OCI-M2 (cell line): Measurements from ENCODE around the gene ZIC4.

Experiments
- DNase-seq: peaks from one replicate; lab custom pipeline; 2025; ENCODE audit not compliant: unreplicated experiment; lab: John Stamatoyannopoulos, UW

Gene ZIC4

DNA sequence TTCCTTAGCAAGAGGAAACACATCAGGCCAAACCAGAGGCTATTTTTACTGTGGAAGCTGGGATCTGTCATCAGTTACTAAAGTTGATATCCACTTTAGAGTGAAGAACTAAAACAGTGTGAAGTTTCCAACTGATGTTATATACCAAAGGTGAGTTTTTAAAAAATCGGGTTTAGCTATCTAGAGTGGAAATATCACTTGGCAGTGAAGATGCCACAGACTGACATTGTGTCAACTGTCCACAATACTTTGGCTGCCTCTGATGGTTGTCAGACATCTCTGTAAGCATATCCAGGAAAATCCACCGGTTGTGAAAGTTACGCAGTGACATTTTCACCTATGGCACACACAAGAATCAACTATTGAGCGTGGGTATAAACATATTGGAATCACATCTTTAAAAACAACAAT is 12.0 kb upstream of the ZIC4 start:
- no peak for DNase-seq

DNA sequence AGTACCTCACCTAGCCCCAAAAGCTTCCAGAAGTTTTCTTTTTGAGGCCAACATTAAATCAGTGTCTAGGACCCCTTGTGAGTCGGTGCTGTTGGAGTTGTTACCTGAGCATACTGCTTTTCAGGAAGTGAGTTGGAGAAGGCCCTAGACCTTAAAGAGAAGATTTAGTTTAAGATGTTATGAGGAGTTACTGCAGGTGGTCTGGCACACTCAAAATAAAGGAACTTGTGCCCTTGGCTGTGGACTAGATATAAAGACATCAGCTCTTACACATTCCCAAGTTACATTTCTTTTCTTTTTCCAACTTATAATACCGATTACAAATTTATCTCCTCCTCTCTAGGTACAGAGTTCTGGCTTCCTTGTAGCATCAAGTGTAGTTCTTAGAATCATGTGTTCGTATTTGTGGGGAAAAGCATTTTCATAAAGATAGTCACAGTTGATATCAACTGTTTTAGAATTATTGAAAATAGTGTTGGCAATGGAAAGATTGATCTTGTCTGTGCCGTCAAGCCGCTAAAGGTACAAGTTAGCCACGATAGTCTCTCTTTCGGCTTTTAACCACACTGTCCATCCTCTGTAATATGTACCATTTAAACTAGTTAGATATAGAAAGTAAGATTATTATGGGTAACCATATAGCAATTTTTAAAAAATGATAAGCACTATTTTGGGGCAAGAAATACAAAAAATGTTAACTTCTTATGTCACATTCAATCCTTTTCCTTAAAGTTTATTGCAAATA is 11.4 kb upstream of the ZIC4 start:
- no peak for DNase-seq

DNA sequence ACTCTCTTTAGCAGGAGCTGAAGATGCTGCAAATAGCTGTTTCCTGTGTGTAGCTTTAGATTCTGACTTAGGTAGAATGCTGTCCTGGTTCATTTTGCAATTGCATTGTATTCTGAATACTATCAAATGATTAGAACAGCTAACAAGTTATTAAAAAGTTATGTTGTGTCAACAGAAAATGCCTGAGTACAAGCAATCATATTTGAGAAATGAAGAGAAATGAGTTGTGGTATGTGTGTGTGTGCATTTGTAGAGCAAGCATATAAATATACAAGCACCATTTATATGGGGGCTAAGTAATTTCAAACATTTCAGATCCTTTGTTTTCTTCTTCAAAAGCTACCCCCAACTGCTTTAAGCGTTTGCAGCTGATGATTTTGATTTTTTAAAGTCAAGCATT is 10.6 kb upstream of the ZIC4 start:
- DNase-seq: no peak

DNA sequence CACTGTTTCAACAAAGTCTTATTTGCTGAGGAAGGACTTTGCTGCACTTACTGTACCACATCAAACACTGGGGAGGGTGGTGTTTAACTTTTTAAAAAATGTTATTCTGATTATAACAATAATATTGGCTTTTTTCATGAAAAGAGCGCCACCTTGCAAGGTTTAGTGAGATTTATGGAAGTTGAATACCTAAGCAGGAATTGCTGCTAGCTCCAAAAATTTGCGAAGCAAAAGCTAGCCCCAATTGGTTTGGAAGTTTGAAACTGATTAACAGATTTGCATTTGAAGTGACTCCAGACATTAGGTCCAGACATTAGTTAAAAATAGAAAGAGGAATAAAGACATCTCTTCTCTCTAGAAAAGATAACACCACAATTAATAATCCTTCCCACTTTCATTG is 9.5 kb upstream of the ZIC4 start:
- DNase-seq: no peak

DNA sequence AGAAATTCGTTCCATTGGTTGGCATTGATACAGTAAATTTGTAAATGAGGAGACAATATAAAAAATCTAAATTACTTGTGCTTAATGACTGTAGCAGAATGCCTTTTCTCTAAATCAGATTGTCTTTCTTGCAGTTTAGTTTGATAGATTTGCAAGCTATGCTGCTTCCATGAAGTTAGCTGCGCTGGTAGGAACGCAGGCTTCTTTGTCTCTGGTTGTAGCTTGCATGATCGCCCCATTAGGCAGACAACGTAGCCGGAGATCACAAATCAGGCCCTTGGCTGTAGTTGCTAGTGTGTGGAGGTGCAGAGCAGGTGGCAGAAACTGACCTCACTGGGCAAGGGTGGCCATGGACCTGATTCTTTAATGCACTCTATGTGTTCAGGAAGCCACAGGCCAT is 8.9 kb upstream of the ZIC4 start:
- DNase-seq: no peak

DNA sequence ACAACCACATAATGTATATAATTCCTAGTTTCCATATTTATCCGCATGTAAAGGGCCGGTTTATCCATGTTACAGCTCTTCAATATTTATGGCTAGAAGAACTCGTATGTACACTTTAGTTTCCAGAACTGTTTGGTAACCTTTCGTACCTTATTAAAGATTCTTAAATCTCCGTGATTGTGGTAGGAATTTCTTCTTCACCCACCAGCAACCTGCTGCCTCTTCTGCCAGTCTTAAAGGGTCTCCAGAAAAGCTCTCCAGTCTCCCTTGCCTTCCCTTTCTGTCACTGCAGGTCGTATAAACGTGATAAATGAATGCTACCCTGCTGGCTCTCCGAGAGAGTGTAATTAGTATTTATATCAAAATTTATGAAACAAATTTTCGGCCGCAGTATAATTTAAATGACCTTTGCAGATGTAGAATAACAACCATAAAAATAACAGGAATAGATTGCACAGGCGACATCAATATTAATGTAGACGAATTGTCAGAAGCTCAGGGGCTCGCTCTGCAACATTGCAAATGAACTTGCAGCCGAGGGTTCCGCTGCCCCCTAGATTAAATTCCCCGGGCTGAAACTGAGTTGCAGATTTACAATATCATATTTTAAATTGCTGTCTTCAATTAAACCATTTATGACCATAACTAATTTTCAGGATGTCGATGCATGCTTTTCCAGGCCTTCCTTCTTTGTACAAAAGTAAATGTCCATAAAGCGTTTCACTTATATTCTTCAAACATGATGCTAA is 8.2 kb upstream of the ZIC4 start:
- no peak for DNase-seq

DNA sequence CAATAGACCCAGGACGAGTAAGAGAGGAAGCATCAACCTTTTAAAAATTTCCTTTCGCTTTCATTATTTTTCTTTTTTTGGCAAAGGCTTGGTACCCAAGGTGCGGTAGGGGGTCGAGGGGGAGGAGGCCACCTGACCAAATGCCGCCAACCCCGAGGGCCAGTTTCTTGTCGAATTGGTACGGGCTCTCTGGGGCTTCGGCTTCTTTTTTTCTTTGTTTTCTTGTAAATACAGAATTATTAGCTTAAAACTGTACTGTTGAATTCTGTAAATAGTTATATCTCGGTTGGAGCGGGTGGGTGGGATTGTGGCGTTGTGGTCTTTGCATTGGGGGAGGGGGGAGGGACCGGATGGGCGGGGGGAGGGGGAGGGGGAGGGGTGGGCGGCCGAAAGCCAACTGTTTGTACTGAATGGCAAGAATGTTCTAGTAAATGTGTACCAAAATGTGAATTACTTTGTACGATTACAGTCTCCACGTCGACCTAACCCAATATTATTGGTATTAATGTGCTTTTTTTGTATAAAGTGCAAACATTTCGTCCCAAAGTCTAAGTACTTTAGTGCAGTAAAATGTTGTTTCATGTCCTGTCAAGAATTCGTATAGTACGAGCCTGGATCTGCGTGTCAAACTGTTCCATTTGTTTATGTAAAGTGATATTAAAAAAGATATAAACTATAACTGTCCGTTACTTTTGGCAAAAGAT is 7.5 kb upstream of the ZIC4 start:
- no peak for DNase-seq

DNA sequence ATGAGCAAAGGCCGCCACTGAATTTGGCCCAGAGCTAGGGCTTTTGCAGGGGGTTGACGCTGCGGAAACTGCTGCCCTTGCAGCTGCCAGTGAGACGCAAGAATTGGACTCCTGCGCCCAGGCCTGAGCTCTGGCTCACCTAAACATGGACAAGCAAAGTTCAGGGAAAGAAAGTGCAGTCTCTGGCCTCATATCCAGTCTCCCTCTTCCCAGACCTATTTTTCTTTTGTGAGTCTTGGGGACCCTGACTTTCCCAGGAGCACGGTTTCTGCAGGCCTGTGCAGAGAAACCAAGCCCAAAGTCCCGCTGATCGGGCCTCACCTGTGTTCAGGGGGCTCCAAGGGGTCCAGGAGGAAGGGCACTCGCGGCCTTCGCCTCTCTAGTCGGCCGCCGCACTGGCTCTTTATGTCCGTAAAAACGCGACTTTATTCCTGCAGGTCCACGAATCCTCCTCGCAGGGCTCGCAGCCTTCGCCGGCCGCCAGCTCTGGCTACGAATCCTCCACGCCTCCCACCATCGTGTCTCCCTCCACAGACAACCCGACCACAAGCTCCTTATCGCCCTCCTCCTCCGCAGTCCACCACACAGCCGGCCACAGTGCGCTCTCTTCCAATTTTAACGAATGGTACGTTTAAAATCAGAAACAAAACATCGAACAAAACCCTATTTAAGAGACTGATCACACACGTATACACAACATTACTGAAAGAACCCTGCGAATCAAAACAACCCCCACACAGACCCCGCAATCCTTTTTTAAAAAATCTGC is 6.8 kb upstream of the ZIC4 start:
- DNase-seq: no peak

DNA sequence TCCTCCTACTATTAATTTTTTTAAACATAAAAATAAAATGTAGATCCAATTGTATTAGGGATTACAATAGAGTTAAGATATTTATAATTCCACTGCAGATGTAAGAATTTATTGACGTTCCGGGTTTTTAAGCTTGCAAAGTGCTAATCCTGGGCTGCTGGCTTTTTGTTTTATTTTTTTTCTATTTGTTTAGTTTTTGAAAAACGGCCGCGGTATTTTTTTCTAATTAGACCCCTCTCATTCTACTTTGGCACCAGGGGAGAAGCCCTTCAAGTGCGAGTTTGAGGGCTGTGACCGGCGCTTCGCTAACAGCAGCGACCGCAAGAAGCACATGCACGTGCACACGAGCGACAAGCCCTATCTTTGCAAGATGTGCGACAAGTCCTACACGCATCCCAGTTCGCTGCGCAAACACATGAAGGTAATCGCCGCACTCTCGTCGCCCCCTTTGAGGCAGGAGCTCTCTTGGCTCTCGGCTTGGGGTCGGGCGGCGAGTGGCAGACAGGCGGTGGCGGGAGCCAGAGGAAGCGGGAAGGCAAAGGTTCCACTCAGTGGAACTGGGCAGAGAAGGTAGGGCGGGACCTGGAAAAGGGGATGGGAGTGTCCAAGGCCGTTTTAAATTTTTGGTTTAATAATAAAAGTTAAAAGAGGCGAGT is 6.0 kb upstream of the ZIC4 start:
- DNase-seq: no peak

DNA sequence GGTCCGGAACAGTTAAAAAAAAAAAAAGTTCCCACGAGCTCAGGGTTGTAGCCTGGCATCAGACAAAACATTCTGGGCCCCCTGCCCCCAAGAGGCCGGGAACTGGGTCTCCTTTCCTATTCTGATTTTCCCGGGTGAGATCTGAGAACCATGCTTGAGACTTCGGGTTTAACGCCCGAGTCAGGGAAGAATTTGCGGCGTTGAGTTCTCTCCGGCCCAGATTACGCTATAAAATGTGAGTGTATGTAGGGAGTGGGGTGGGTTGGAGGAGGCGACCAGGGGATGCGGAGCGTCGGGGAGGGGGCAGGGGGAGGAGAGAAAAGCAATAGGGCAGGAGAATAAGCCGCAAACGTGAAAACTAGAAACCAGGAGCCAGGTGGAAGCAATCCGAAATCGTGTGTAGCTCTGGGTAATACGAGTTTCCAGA is 5.5 kb upstream of the ZIC4 start:
- no peak for DNase-seq

DNA sequence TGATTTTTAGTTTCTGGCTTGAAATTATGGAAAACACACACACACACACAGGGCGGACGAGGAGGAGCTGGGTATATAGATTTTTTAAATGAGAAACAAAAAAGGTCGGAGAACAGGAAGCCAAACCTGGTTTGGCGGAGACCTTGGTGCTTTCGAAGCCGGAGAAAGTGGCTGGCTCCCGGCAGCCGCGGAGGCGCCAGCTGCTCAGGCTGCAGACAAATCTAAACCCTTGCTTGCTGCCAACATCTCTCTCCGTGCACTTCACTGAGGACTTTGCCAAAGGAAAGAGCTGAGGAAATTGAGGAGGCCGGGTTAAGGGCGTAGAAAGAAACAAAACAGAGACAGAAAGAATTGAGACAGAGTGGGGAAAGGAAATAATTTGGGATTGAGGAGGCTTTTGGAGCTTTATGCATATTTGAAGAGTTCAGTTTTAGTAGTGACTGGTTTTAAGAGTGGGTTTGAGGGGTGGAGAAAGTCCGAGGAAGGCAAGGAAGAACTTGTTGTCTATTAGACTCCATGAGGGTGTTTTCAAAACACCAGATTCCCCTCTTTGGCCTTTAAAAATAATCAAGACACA is 5.0 kb upstream of the ZIC4 start:
- DNase-seq: no peak

DNA sequence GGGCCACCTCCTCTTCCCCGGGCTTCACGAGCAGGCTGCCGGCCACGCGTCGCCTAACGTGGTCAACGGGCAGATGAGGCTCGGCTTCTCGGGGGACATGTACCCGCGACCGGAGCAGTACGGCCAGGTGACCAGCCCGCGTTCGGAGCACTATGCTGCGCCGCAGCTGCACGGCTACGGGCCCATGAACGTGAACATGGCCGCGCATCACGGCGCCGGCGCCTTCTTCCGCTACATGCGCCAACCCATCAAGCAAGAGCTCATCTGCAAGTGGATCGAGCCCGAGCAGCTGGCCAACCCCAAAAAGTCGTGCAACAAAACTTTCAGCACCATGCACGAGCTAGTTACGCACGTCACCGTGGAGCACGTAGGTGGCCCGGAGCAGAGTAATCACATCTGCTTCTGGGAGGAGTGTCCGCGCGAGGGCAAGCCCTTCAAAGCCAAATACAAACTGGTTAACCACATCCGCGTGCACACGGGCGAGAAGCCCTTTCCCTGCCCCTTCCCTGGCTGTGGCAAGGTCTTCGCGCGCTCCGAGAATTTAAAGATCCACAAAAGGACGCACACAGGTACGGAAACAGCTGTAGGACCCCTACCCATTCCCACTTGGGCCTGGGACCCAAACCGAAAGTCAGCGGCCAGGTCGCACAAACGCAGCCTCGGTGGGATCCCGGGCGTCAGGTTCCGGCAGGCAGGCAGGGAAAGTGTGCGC is 4.3 kb upstream of the ZIC4 start:
- DNase-seq: no peak

DNA sequence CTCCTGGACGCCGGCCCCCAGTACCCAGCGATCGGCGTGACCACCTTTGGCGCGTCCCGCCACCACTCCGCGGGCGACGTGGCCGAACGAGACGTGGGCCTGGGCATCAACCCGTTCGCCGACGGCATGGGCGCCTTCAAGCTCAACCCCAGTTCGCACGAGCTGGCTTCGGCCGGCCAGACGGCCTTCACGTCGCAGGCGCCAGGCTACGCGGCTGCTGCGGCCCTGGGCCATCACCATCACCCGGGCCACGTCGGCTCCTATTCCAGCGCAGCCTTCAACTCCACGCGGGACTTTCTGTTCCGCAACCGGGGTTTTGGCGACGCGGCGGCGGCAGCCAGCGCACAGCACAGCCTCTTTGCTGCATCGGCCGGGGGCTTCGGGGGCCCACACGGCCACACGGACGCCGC is 3.8 kb upstream of the ZIC4 start:
- no peak for DNase-seq

DNA sequence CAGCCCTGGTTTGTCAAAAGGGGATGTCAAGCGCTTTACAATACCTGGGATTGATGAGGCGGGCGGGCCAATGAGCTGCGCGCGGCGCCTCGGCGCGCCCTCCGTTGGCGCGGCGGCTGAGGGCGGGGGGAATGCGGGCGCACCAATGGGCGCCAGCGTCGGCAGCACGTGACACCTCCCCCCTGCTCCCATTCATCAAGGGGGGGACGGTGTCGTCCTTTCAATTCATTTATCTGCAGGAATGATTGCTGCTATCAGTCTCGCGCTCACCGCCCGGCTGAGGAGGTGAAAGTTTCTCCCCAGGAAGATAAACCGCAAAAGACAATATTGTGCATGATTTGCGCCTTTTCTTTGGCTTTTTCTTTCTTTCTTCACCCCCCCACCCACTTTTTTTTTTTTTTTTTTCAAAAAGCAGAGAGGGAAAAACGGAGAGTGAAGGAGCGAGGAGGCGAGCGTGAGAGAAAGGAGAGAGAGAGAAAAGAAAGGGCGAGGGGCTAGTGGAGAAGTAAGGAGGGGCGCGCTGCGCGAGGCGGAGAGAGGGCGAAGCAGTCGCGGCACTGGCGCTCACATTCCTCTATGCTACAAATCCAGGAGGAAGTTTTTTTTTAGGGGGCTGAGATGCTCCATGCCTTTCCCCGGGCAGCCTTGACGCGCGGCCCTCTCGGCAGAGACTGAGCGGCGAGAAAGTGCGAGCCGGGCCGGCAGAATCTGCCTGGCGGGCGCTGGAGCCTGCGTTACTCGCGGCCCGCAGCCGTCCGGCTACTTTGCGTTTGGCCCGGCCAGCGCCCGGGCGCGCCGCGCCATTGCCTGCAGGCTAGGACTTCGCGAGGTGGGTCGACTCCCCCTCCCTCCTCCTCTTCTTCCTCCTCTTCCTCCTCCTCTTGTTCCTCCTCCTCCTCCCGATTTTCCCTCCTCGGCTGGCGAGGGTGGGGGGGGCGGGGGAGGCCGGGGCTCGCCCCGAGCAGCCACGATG is 3.1 kb upstream of the ZIC4 start, which contains the start of gene ZIC1:
Gene ZIC1 (plus strand): TSS at position 223 of the 973 bp plus-strand sequence. CDS start 748 bp downstream, at position 971.
- DNase-seq: no peak

DNA sequence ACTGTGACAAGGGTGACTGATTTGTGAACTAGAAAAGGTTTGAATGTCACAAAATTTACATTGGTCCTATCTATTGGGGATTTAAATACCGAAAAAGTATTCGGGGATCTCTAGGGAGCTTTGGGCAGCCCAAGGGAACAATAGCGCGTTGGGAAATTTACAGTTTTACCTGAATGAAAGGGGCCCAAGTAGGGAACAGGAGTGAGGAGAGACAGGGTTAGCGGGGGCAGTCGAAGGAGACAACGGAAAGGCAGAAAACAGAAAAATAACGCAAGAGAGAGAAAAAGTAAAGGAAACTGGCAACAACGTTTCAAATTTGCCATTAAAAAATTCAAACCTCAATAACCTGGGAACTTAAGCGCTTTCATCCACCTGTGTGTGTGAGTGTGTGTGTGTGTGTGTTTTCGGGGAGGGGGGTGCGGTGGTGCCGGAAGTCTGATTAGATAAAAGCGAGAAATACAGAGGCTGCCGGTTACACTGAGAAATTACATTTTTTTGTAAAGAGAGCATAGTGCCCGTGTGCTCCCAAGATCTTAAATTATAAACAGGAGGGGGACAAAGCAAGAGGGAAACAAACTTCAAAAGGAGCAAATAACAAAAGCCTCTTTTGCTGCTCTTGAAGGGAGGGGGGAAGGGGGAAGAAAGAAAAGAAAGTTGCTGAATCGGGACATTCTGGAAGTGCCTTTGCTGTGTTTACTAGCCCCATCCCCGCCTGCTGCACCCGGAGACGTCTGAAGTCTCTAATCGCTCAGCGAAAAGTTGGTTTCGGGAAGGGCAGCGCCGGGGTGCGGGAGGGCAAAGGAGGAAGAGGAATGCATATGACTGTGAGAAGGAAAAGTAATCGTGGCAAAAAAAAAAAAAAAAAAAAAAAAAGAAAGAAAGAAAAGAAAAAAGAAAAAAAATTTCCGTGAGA is 2.1 kb upstream of the ZIC4 start:
- DNase-seq: no peak

DNA sequence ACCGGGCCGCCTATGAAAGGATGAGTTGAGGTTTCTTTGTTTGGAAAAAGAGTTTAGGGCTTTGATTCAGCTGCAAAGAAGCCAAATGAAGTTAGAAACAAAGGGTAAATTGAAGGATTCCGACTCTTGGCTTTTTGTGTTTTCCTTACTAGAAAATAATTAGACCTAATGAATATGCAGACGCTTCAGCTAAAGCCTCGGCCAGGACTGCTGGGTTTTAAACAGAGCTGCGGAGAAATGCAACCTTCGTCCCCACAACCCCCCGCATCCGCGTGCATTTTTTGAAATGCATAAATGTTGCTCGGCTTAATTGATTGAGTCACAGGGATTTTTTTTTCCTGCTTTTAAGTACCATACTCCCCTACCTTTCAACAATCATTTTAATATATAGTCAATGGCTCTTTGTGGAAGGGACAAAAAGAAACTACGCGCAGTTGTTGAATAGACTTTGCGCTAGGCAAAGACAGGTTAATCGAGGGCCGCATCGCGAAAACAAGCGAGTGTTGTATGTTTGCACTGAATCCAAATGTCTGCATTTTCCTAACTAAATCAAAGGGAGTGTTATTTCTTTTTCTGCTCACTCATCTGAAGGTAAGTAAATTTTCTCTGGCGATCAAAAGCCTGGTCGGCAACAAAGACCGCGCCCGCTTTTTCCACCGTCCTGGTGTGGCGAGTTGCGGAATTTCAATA is 1.3 kb upstream of the ZIC4 start:
- DNase-seq: no peak

DNA sequence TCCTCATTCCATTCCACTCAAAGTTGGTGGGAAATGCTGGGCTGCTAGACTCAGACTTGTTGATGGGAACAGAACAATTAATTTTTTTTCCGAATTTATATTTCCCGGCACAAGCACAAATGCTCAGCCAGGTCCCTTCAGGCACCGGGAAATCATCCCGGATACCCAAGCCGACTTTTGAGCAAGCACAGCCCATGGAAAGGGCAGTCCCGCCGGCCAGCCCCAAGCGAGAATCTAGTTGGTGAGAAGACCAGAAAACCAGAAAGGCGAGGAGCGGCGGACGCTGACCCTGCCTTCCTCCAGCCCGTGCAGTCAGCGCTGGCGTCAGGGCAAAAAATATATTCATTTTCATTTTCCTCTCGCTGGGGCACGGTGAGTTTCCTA is 763 bp upstream of the ZIC4 start:
- no peak for DNase-seq
